Gastrocnemius medialis (tissue), 4 donors: ENCODE data around the gene PTAFR. TPM values are rescaled to one million over a fixed set of nuclear protein-coding genes. Genes with fewer than 3 reads are reported as not detected.

Source experiments
- ATAC-seq, 2 donors: fragments of 150-250 bp; one replicate each; pipeline ENCODE4 v1.9.1; 2016
- DNase-seq, 2 donors: peaks; one replicate each; pipeline ENCODE4 v3.0.0-alpha.2; 2019
- H3K27ac ChIP-seq, 4 donors: fragments of 200-600 bp; sonication (generic); 1 replicate in 1 of 4; 2 replicates in 3 of 4; pipeline ENCODE4 v1.5.1; 2016 to 2018; ENCODE audit warnings: mild to moderate bottlenecking in 2 of 4, moderate library complexity in 1 of 4
- H3K27me3 ChIP-seq, 3 donors: fragments of 200-600 bp; sonication (generic) in 2 of 3; 1 replicate in 1 of 3; 2 replicates in 2 of 3; pipeline versions ENCODE4 v1.5.1 to v1.6.0; 2016 to 2019; ENCODE audit warnings: mild to moderate bottlenecking in 1 of 3, moderate library complexity in 1 of 3
- H3K36me3 ChIP-seq, 2 donors: fragments of 200-600 bp; sonication (generic) in 1 of 2; one replicate each; pipeline ENCODE4 v1.5.1; 2017 to 2018
- H3K4me1 ChIP-seq, 2 donors: fragments of 200-600 bp; sonication (generic) in 1 of 2; one replicate each; pipeline ENCODE4 v1.5.1; 2016 to 2017; ENCODE audit warnings: mild to moderate bottlenecking in 2 of 2
- H3K4me3 ChIP-seq, 4 donors: fragments of 200-600 bp; sonication (generic) in 3 of 4; 1 replicate in 1 of 4; 2 replicates in 3 of 4; pipeline ENCODE4 v1.5.1; 2016 to 2019; ENCODE audit warnings: mild to moderate bottlenecking in 2 of 4
- H3K9me3 ChIP-seq, 3 donors: fragments of 200-600 bp; sonication (generic) in 2 of 3; 1 replicate in 1 of 3; 2 replicates in 2 of 3; pipeline ENCODE4 v1.5.1; 2016 to 2019
- CTCF ChIP-seq, 5 experiments: fragments of 450-650 bp in 3 of 5; fragments of 200-600 bp in 2 of 5; sonication (generic) in 2 of 5; IDR thresholded peaks in 4 of 5; conservative IDR thresholded peaks in 1 of 5; 1 replicate in 4 of 5; 2 replicates in 1 of 5; pipeline ENCODE4 v1.5.1; 2016 to 2019; ENCODE audit warnings: antibody characterized with exemption in 5 of 5, mild to moderate bottlenecking in 3 of 5, moderate library complexity in 3 of 5
- POLR2A ChIP-seq, 2 donors: fragments of 450-650 bp; IDR thresholded peaks; one replicate each; pipeline ENCODE4 v1.6.1; 2017; ENCODE audit warnings: antibody characterized with exemption in 2 of 2, mild to moderate bottlenecking in 2 of 2, moderate library complexity in 2 of 2
- in situ Hi-C, 4 donors: fragments of 200-750 bp; cut with MboI; loops; one replicate each; pipeline versions ENCODE4 v1.15.0 to v1.8.0; 2017; ENCODE audit warnings: low sequenced_read_pairs in 4 of 4
- intact Hi-C: fragments of 100-400 bp; cut with DNase I; formaldehyde crosslinking; loops from one replicate; pipeline ENCODE4 v1.15.1; 2023; ENCODE audit warnings: low total_unique reads
- total RNA-seq, 4 donors: library from RNA; depleted of rRNA; stranded (reverse); fragments of >200 nt; gene quantifications; one replicate each; pipeline versions ENCODE4 v1.1.0 to v1.2.3, GENCODE V29; 2016

Gene PTAFR
- total RNA-seq, 4 donors from 2014 or later, result 0.76 to 1.5 (median 0.97) TPM

GRCh38 chr1:28135371-28136168 is 40.9 kb downstream of the PTAFR start:
- DNase-seq (no peak), ATAC-seq (no peak)
- intact Hi-C loops (no loop called here), in situ Hi-C loops (no loop called here)
- Histone ChIP-seq H3K36me3 (no peaks in the 10 kb centered on the region), H3K27me3 (no peaks in the 10 kb centered on the region), H3K4me1 (no peaks in the 10 kb centered on the region), H3K27ac (no peak overlapping the region), H3K4me3 (no peak overlapping the region), H3K9me3 (no peaks in the 10 kb centered on the region)
- TF ChIP-seq CTCF (IDR thresholded peaks at IDR 0.05 in 4 of 5, conservative IDR thresholded peaks at IDR 0.05 in 1 of 5), result no peak
- no peak for TF ChIP-seq POLR2A (IDR thresholded peaks at IDR 0.05)

- Histone ChIP-seq H3K4me1 (no peaks in the 10 kb centered on the region), H3K27ac (no peak overlapping the region), H3K4me3 (no peak overlapping the region), H3K9me3 (no peaks in the 10 kb centered on the region), H3K36me3 (no peaks in the 10 kb centered on the region), H3K27me3 (no peaks in the 10 kb centered on the region)
- in situ Hi-C loops, result no loop called here
- TF ChIP-seq POLR2A (IDR thresholded peaks at IDR 0.05) (no peak), CTCF (IDR thresholded peaks at IDR 0.05 in 4 of 5, conservative IDR thresholded peaks at IDR 0.05 in 1 of 5) (no peak)
- no peak for DNase-seq
- intact Hi-C loops, result no loop called here
- ATAC-seq, result no peak
Observed at GRCh38 chr1:28134651-28135207, 41.8 kb downstream of the PTAFR start.

- no peaks in the 10 kb centered on the region for H3K36me3 ChIP-seq
Observed at GRCh38 chr1:28132171-28133167, 44.0 kb downstream of the PTAFR start.

GRCh38 chr1:28130901-28131300 is 45.6 kb downstream of the PTAFR start:
- DNase-seq (no peak), ATAC-seq (no peak)
- H3K4me3 ChIP-seq, result no peak overlapping the region
- no peaks in the 10 kb centered on the region for H3K9me3 ChIP-seq
- H3K4me1 ChIP-seq, result no peaks in the 10 kb centered on the region
- TF ChIP-seq CTCF (IDR thresholded peaks at IDR 0.05 in 4 of 5, conservative IDR thresholded peaks at IDR 0.05 in 1 of 5) (no peak), POLR2A (IDR thresholded peaks at IDR 0.05) (no peak)
- in situ Hi-C loops, result no loop called here
- intact Hi-C loops, result no loop called here
- H3K27ac ChIP-seq, result no peak overlapping the region
- H3K36me3 ChIP-seq, result no peaks in the 10 kb centered on the region
- no peaks in the 10 kb centered on the region for H3K27me3 ChIP-seq

More at GRCh38 chr1:28132171-28133167, 44.0 kb downstream of the PTAFR start:
- in situ Hi-C loops, result no loop called here
- H3K4me3 ChIP-seq, result no peak overlapping the region
- TF ChIP-seq POLR2A (IDR thresholded peaks at IDR 0.05) (no peak), CTCF (IDR thresholded peaks at IDR 0.05 in 4 of 5, conservative IDR thresholded peaks at IDR 0.05 in 1 of 5) (no peak)
- no peaks in the 10 kb centered on the region for H3K4me1 ChIP-seq
- ATAC-seq, result no peak
- no peaks in the 10 kb centered on the region for H3K9me3 ChIP-seq
- intact Hi-C loops, result no loop called here
- no peak overlapping the region for H3K27ac ChIP-seq
- no peak for DNase-seq
- H3K27me3 ChIP-seq, result no peaks in the 10 kb centered on the region
